Transverse colon (tissue), 4 donors: Measurements from ENCODE around the gene BYSL.

Experiments
- POLR2A ChIP-seq: fragments of 450-650 bp; IDR thresholded peaks from one replicate; pipeline ENCODE4 v1.6.1; 2016; ENCODE audit warnings: antibody characterized with exemption, mild to moderate bottlenecking, moderate library complexity
- POLR2AphosphoS5 ChIP-seq, 3 donors: sonication (generic); formaldehyde crosslinking; IDR thresholded peaks; one replicate each; pipeline ENCODE4 v1.6.1; 2016; ENCODE audit warnings: antibody characterized with exemption in 3 of 3
- TF ChIP-seq, protein P1 (sequence below), 5 experiments: fragments of 200-600 bp in 3 of 5; fragments of 450-650 bp in 2 of 5; sonication (generic) in 3 of 5; IDR thresholded peaks; 1 replicate in 2 of 5; 2 replicates in 3 of 5; pipeline ENCODE4 v1.5.1; 2016 to 2017; ENCODE audit warnings: antibody characterized with exemption in 5 of 5, inconsistent platforms in 3 of 5, mild to moderate bottlenecking in 2 of 5, moderate library complexity in 1 of 5

DNA sequence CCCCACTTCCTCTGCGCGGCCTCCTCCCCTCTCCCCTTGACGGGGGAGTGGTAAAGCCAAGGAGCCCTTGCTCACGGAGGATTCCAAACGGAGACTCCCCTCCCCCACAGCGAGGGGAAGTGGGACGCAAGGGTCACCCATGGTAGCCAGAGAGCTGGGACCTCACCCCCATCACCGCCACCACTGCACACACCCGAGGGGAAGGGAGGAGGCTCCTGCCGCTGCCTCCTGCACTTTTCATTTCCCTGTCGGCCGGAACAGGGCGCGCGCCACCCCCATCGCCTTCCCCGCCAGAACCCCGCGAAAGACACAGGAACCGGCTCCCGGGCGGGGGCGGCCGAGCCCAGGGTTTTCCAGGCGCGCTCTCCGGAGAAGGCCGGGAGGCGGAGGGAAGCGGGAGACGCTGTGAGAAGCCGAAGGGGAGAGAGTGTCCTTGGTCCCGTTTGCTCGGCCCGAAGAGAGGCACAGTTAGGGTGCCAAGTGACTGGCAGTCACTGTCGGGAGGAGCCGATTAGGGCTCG, 19.5 kb downstream of the BYSL start:
- TF ChIP-seq POLR2AphosphoS5 (IDR thresholded peaks at IDR 0.05) (no peak), POLR2A (no peak)
- TF ChIP-seq, protein P1, sequence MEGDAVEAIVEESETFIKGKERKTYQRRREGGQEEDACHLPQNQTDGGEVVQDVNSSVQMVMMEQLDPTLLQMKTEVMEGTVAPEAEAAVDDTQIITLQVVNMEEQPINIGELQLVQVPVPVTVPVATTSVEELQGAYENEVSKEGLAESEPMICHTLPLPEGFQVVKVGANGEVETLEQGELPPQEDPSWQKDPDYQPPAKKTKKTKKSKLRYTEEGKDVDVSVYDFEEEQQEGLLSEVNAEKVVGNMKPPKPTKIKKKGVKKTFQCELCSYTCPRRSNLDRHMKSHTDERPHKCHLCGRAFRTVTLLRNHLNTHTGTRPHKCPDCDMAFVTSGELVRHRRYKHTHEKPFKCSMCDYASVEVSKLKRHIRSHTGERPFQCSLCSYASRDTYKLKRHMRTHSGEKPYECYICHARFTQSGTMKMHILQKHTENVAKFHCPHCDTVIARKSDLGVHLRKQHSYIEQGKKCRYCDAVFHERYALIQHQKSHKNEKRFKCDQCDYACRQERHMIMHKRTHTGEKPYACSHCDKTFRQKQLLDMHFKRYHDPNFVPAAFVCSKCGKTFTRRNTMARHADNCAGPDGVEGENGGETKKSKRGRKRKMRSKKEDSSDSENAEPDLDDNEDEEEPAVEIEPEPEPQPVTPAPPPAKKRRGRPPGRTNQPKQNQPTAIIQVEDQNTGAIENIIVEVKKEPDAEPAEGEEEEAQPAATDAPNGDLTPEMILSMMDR (IDR thresholded peaks at IDR 0.05) = peak in 1 of 5 experiments; percentile 4
